H9 (cell line): ENCODE results near the gene CDS1. TPM values are rescaled to one million over a fixed set of nuclear protein-coding genes. Genes with fewer than 3 reads are reported as not detected.

Experiments used
- DNase-seq: peaks from one replicate; pipeline ENCODE4 v3.0.0-alpha.2; 2017
- H2AFZ ChIP-seq: one replicate; pipeline ENCODE4 v1.6.1; 2013; ENCODE audit warnings: mild to moderate bottlenecking, low read length, control low read depth, moderate library complexity
- H2AK5ac ChIP-seq: 2 replicates; pipeline ENCODE4 v1.6.1; 2013; ENCODE audit warnings: low read length, control low read depth, mixed read lengths; ENCODE audit not compliant: insufficient read length
- H2BK120ac ChIP-seq: one replicate; pipeline ENCODE4 v1.6.1; 2013; ENCODE audit warnings: low read depth, mild to moderate bottlenecking, low read length, control low read depth, inconsistent platforms; ENCODE audit not compliant: poor library complexity, severe bottlenecking
- H2BK12ac ChIP-seq: 2 replicates; pipeline ENCODE4 v1.6.1; 2013; ENCODE audit warnings: low read length, control low read depth, mixed read lengths, low read depth; ENCODE audit not compliant: insufficient read length
- H2BK15ac ChIP-seq: 2 replicates; pipeline ENCODE4 v1.6.1; 2013; ENCODE audit warnings: low read depth, low read length, control low read depth
- H2BK20ac ChIP-seq: one replicate; pipeline ENCODE4 v1.6.1; 2013; ENCODE audit warnings: low read depth, mild to moderate bottlenecking, low read length, control low read depth, inconsistent platforms; ENCODE audit not compliant: poor library complexity, severe bottlenecking
- H2BK5ac ChIP-seq: 2 replicates; pipeline ENCODE4 v1.6.1; 2013; ENCODE audit warnings: low read length, control low read depth, mixed read lengths; ENCODE audit not compliant: insufficient read length
- H3K14ac ChIP-seq: 2 replicates; pipeline ENCODE4 v1.6.1; 2013; ENCODE audit warnings: low read length, control low read depth; ENCODE audit not compliant: insufficient read depth
- H3K18ac ChIP-seq: 2 replicates; pipeline ENCODE4 v1.6.1; 2013; ENCODE audit warnings: low read depth, mild to moderate bottlenecking, mixed read lengths, low read length, control low read depth; ENCODE audit not compliant: insufficient read length
- H3K23ac ChIP-seq: 2 replicates; pipeline ENCODE4 v1.6.1; 2013; ENCODE audit warnings: low read length, control low read depth, mixed read lengths, low read depth; ENCODE audit not compliant: insufficient read length
- H3K23me2 ChIP-seq: 2 replicates; pipeline ENCODE4 v1.6.1; 2013; ENCODE audit warnings: low read depth, mild to moderate bottlenecking, mixed read lengths, low read length, control low read depth; ENCODE audit not compliant: insufficient read length, poor library complexity, severe bottlenecking
- H3K27ac ChIP-seq: 2 replicates; pipeline ENCODE4 v1.5.1; 2013; ENCODE audit warnings: low read length, control low read depth, mixed read lengths, low read depth; ENCODE audit not compliant: insufficient read length
- H3K27me3 ChIP-seq: 2 replicates; pipeline ENCODE4 v1.6.1; 2013; ENCODE audit warnings: low read length, control low read depth, inconsistent platforms; ENCODE audit not compliant: insufficient read depth
- H3K4ac ChIP-seq: 2 replicates; pipeline ENCODE4 v1.6.1; 2013; ENCODE audit warnings: low read depth, mild to moderate bottlenecking, control low read depth, inconsistent platforms, low read length, moderate library complexity
- H3K4me1 ChIP-seq: 2 replicates; pipeline ENCODE4 v1.6.1; 2013; ENCODE audit warnings: low read length, control low read depth, inconsistent platforms; ENCODE audit not compliant: insufficient read depth
- H3K4me2 ChIP-seq: 2 replicates; pipeline ENCODE4 v1.6.1; 2013; ENCODE audit warnings: low read length, control low read depth, mixed read lengths; ENCODE audit not compliant: insufficient read length, insufficient read depth
- H3K56ac ChIP-seq: 2 replicates; pipeline ENCODE4 v1.6.1; 2013; ENCODE audit warnings: low read depth, mild to moderate bottlenecking, mixed read lengths, low read length, control low read depth; ENCODE audit not compliant: insufficient read length
- H3K79me1 ChIP-seq: 2 replicates; pipeline ENCODE4 v1.6.1; 2013; ENCODE audit warnings: low read depth, mild to moderate bottlenecking, moderate library complexity, low read length, control low read depth, inconsistent platforms; ENCODE audit not compliant: insufficient read depth, poor library complexity, severe bottlenecking
- H3K79me2 ChIP-seq: 2 replicates; pipeline ENCODE4 v1.6.1; 2013; ENCODE audit warnings: low read length, control low read depth, inconsistent platforms; ENCODE audit not compliant: insufficient read depth
- H3K9ac ChIP-seq: 2 replicates; pipeline ENCODE4 v1.6.1; 2013; ENCODE audit warnings: low read length, control low read depth, mixed read lengths; ENCODE audit not compliant: insufficient read length; ENCODE audit errors: extremely low read depth
- H3K9me3 ChIP-seq: one replicate; pipeline ENCODE4 v1.6.1; 2013; ENCODE audit warnings: low read depth, low read length, inconsistent platforms; ENCODE audit not compliant: control insufficient read depth
- H3T11ph ChIP-seq: one replicate; pipeline ENCODE4 v1.6.1; 2013; ENCODE audit warnings: mild to moderate bottlenecking, low read length, control low read depth, inconsistent platforms
- H4K20me1 ChIP-seq: one replicate; pipeline ENCODE4 v1.6.1; 2013; ENCODE audit not compliant: control insufficient read depth, insufficient read length, insufficient read depth
- H4K5ac ChIP-seq: 2 replicates; pipeline ENCODE4 v1.6.1; 2013; ENCODE audit warnings: low read depth, mild to moderate bottlenecking, mixed read lengths, low read length, control low read depth; ENCODE audit not compliant: insufficient read length
- H4K8ac ChIP-seq: replicated peaks from 2 replicates; pipeline ENCODE4 v1.6.1; 2013; ENCODE audit warnings: low read length, control low read depth, mixed read lengths, low read depth; ENCODE audit not compliant: insufficient read length
- H4K91ac ChIP-seq: 2 replicates; pipeline ENCODE4 v1.6.1; 2013; ENCODE audit warnings: low read depth, mild to moderate bottlenecking, moderate library complexity, mixed read lengths, low read length, control low read depth; ENCODE audit not compliant: insufficient read length
- H3K27ac Mint-ChIP-seq, 3 experiments: 2 replicates in 2 of 3; 3 replicates in 1 of 3; pipeline ENCODE4 v1.8.0; 2020 to 2021; ENCODE audit warnings: mixed read lengths in 3 of 3, mild to moderate bottlenecking in 1 of 3, moderate library complexity in 1 of 3
- H3K27me3 Mint-ChIP-seq: 2 replicates; pipeline ENCODE4 v1.8.0; 2021; ENCODE audit warnings: low read depth, mild to moderate bottlenecking, moderate library complexity, mixed read lengths
- H3K36me3 Mint-ChIP-seq, 3 experiments: 2 replicates in 2 of 3; 3 replicates in 1 of 3; pipeline ENCODE4 v1.8.0; 2020 to 2021; ENCODE audit warnings: low read depth in 3 of 3, mixed read lengths in 3 of 3; ENCODE audit not compliant: insufficient read depth in 1 of 3
- H3K4me1 Mint-ChIP-seq, 2 experiments: 2 replicates each; pipeline ENCODE4 v1.8.0; 2020; ENCODE audit warnings: mixed read lengths in 2 of 2
- H3K4me3 Mint-ChIP-seq, 2 experiments: 2 replicates in 1 of 2; 3 replicates in 1 of 2; pipeline ENCODE4 v1.8.0; 2020 to 2021; ENCODE audit warnings: mild to moderate bottlenecking in 2 of 2, mixed read lengths in 2 of 2, moderate library complexity in 1 of 2
- H3K9me3 Mint-ChIP-seq, 2 experiments: 2 replicates in 1 of 2; 3 replicates in 1 of 2; pipeline ENCODE4 v1.8.0; 2020; ENCODE audit warnings: mild to moderate bottlenecking in 2 of 2, mixed read lengths in 2 of 2, moderate library complexity in 1 of 2
- WGBS: extraction: QIAGEN DNeasy Blood & Tissue Kit; methylation state at CpG from one replicate; pipeline ENCODE4 v1.1.7; 2013; ENCODE audit warnings: missing lambda C conversion rate, low lambda C conversion rate, mixed read lengths; ENCODE audit not compliant: insufficient read length; ENCODE audit errors: extremely low coverage; 5-methylcytosine and 5-hydroxymethylcytosine counted together
- total RNA-seq: library from RNA; stranded (reverse); gene quantifications from 2 replicates; pipeline ENCODE4 v1.2.1, GENCODE V29; 2021
- TF ChIP-seq, protein P1 (sequence below): fragments of 200-600 bp; sonication (generic); conservative IDR thresholded peaks from 3 replicates; pipeline ENCODE4 v1.8.0; 2021; ENCODE audit warnings: antibody characterized with exemption, mild to moderate bottlenecking

The CDS1 gene
- total RNA-seq, 1 experiment from 2014 or later = 7.5 TPM

DNA sequence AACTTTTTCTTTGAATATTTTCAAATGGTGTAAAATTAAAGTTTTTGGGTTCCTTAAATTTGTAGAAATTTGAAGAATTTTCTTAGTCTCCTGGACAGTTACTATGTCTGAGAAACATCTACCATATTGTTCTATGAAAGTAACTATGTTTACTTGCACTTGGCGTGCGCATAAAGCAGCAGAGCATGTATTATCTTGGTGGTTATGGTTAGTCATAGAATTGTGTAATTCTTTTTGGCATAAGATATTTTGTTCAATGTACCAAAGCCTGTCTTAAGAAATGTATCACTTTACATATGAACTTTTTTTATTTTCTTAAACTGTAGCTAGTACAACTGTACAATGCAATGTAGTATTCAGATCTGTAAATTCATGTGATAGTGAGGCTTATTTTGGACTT is 49.2 kb downstream of the CDS1 start:
- Histone ChIP-seq H3K27me3 (no peaks in the 10 kb centered on the region), H2AK5ac (no peak overlapping the region), H4K8ac (no peak overlapping the region), H3K79me2 (no peaks in the 10 kb centered on the region), H2BK5ac (no peak overlapping the region), H3K56ac (no peak overlapping the region), H3K23me2 (no peaks in the 10 kb centered on the region), H3K4me1 (no peaks in the 10 kb centered on the region), H4K5ac (no peak overlapping the region), H3K27ac (no peak overlapping the region), H4K20me1 (no peaks in the 10 kb centered on the region), H3K23ac (no peak overlapping the region), H2AFZ (no peak overlapping the region), H3K79me1 (no peaks in the 10 kb centered on the region), H3K4me2 (no peak overlapping the region), H2BK15ac (no peak overlapping the region), H2BK12ac (no peak overlapping the region), H2BK20ac (no peak overlapping the region), H3K4ac (no peak overlapping the region), H3K14ac (no peak overlapping the region), H3K18ac (no peak overlapping the region), H4K91ac (no peak overlapping the region), H3T11ph (no peak overlapping the region), H3K9ac (no peak overlapping the region), H3K9me3 (no peaks in the 10 kb centered on the region), H2BK120ac (no peak overlapping the region)
- DNase-seq = no peak
- no CpG with 5 or more reads among the region's 2 CpGs for WGBS
- peaks cover 3 to 15% (median 11%) of the 10 kb centered on the region in 3 experiments for H3K36me3 Mint-ChIP-seq
- no peaks in the 10 kb centered on the region for H3K4me1 Mint-ChIP-seq
- no peak overlapping the region for H3K4me3 Mint-ChIP-seq
- TF ChIP-seq, protein P1, sequence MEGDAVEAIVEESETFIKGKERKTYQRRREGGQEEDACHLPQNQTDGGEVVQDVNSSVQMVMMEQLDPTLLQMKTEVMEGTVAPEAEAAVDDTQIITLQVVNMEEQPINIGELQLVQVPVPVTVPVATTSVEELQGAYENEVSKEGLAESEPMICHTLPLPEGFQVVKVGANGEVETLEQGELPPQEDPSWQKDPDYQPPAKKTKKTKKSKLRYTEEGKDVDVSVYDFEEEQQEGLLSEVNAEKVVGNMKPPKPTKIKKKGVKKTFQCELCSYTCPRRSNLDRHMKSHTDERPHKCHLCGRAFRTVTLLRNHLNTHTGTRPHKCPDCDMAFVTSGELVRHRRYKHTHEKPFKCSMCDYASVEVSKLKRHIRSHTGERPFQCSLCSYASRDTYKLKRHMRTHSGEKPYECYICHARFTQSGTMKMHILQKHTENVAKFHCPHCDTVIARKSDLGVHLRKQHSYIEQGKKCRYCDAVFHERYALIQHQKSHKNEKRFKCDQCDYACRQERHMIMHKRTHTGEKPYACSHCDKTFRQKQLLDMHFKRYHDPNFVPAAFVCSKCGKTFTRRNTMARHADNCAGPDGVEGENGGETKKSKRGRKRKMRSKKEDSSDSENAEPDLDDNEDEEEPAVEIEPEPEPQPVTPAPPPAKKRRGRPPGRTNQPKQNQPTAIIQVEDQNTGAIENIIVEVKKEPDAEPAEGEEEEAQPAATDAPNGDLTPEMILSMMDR = no peak
- H3K27ac Mint-ChIP-seq = no peak overlapping the region
- no peaks in the 10 kb centered on the region for H3K9me3 Mint-ChIP-seq
- no peaks in the 10 kb centered on the region for H3K27me3 Mint-ChIP-seq
